Jurkat, Clone E6-1 (cell line): ENCODE data around the gene MNX1.

Source experiments
- DNase-seq: peaks from one replicate; pipeline ENCODE4 v3.0.0-alpha.2; 2011; ENCODE audit warnings: low read depth, low spot score
- H3K4me3 ChIP-seq: 2 replicates; pipeline ENCODE4 v1.5.1; 2011; ENCODE audit warnings: mild to moderate bottlenecking, low read length, control low read depth, moderate library complexity

MNX1 gene

DNA sequence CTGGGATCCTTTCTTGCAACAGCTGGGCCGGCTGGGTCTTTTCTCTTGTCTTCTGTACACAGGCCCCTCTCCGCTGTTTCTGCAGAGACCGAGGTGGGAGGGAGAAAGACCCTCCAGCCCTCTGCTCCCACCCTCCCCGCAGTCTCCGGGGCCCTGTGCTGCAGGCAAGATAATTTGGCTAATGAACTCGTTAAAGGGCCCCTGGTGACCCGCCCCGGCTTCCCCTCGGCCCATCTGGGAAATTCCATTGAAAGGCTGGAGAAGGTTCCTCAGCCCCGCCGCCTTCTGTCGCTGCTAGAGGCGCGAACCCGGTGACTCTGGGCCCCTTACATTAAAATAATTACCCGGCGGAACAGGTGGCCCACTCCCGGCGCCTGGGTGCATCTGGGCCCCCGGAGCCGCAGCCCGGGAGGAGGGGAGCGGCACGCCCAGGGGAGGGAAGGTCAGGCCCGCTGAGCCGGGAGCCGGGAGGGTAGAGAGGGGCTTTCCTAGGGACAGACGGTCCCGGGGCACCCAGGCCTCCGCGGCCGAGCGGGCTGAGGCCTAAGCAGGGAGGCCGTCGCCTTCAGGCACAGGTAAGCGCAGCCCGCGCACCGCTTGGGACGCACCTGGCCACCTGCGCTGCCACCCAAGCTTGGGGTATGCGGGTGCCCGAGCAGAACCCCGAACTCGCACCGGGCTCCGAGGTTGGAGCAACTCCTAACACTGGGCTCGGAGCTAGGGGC is 7.3 kb upstream of the MNX1 start:
- no peak for DNase-seq
- no peak overlapping the region for H3K4me3 ChIP-seq

GRCh38 chr7:157017149-157017548 is 6.7 kb upstream of the MNX1 start:
- DNase-seq, result no peak
- no peak overlapping the region for H3K4me3 ChIP-seq

DNA sequence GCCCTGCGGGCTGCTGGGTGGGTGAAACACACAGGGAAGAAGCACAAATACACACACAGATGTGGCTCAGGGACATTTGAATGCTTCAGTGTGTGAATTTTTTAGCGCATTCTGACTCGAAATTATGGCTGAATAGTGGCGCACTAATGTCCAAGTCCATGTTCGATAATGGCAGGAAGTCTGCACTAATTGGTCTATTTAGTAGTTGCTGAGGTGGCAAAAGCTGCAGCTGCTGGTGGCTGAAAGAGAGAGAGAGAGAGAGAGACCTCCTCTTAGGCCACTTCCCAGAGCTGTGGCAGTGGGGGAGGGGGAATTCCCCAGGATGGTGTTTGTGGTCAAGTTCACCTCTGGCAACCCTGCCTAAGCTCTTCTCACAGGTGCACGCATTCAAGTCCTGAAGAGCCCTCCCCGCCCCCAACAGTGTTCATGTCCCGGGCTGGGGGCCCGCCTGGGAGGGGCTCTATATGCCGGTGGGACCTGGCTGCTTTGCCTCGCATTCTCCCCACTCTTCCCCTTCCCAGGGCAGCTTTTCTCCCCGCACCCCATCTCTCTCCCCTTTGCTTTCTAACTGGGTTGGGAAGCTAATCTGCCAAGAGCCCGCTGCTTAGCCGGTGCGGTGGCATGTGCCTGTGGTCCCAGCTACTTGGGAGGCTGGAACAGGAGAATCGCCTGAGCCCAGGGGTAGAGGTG is 6.0 kb upstream of the MNX1 start:
- no peak for DNase-seq
- H3K4me3 ChIP-seq, result no peak overlapping the region

DNA sequence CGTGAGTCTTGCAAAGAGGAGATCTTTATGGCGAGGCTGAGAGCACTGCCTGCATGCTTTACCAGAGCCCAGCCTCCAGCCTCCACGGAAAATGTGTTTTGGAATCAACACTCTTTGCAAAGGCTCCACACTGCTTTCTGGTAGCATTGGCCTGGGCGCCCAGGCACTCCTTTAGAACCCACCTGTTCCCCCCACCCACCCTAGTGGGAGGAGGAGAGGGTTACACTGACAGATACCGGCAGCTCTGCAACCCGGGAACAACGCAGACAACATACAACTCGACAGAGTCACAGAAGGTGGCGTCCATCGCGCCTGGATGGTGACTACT is 5.5 kb upstream of the MNX1 start:
- no peak for DNase-seq
- H3K4me3 ChIP-seq, result no peak overlapping the region

DNA sequence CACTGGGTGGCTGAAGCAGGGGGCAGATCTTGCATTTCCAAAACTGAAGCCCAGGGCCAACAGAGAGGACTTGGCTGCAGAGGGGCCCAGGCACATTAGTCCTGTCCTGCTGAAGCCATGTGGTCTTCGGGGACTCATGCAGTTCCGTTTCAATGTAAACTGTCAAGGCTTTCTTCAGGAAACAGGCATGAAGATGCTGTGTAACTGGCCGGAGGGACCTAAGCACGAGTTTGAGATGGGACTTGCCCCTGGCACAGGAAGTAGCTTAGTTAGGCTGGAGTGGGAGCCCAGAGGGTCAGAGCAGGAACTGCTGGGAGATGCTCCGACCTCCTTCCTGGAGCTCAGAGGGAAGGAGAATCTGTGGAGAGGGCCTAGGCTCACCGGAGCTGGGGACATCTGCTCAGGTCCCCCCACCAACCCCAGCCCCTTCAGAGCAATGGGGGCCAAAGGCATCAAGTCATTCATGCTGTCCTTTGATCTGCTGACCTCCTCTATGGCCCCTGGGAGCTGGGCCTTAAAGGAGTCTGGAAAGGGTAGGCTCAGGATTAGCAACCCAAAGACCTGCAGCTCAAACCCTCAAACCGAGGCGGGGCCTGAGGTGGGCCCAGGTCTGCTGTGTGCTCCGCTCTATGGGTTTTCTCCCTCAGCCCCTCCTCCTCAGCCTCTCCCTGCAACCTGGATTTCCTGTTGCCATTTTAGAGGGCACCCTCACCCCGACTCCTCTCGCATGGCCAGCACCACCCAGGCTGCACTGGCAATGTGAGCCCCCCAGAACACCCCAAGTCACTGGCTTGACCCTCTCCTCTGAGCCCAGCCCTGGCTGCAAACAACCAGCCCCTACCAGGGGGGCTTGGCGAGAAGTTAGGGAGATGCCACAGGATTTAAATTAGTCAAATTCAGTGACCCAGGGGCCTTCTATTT is 4.4 kb upstream of the MNX1 start:
- H3K4me3 ChIP-seq, result no peak overlapping the region
- no peak for DNase-seq

GRCh38 chr7:157013602-157014549 is 3.4 kb upstream of the MNX1 start:
- DNase-seq, result no peak
- no peak overlapping the region for H3K4me3 ChIP-seq

DNA sequence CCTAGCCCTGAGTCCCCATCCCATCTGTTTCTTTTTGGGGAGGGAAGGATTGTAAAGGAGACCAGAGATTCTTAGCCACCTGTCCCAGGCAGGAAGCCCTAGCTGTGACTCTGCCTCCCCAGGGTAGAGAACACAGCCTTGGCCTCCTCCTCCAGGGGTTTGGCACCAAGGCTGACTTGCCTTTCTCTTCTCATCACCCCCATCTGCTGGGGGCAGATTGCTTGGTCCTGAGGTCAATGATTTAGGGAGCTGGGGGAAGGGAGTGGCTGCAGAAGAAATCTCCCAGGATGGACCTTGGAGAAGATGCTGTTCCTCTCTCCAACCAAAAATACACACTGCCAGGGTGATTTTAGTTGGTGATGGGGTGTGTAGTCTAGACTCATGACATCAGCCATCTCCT is 2.6 kb upstream of the MNX1 start:
- no peak for DNase-seq
- H3K4me3 ChIP-seq, result no peak overlapping the region

- no peak for DNase-seq
These were observed 1.7 kb upstream of the MNX1 start for GRCh38 chr7:157012113-157012547.

GRCh38 chr7:157011333-157012112 is 1.1 kb upstream of the MNX1 start:
- DNase-seq, result peak; percentile 43
- H3K4me3 ChIP-seq, result peak overlapping the region; percentile 79

More at GRCh38 chr7:157012113-157012547, 1.7 kb upstream of the MNX1 start:
- peak overlapping the region; percentile 79 for H3K4me3 ChIP-seq

DNA sequence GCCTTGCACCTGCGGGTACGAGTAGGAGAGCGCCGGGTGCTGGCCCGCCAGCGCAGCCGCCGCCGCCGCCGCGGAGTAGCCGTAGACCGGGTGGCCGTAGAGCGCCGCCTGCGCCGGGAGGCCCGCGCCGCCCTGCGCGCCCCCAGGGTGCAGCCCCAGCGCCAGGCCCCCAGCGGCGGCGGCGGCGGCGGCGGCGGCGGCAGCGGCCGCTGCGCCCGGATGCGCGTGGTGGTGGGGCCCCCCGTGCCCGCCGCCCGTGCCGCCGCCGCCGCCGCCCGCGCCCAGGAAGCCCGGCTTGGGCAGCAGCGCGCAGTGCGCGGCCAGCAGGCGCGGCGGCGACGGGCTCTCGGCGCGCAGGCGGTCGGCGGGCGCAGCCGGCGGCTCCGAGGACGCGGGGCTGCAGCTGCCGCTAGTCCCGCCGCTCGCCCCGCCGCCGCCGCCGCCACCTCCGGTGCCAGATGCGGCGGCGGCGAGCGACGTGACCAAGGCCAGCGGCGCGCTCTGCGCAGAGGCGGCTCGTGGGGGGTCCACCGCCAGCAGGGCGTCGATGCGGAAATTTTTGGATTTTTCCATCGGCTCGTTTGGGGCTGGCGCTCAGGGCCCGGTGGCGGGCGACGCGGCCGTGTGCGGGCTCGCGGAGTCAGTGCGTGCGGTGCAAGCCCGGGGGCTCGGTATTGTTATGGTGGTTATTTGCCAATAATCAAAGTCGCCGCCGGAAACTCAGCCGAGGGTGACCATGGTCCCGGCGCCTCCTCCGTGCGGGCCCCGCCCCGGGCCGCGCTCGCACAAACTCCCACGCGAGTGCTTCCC is 480 bp downstream of the MNX1 start:
- no peak for DNase-seq
- H3K4me3 ChIP-seq, result peak overlapping the region; percentile 66

GRCh38 chr7:157009170-157009777 is 1.2 kb downstream of the MNX1 start:
- DNase-seq, result no peak

GRCh38 chr7:157008206-157009169 is 2.0 kb downstream of the MNX1 start:
- no peak overlapping the region for H3K4me3 ChIP-seq

More at GRCh38 chr7:157009170-157009777, 1.2 kb downstream of the MNX1 start:
- H3K4me3 ChIP-seq, result peak overlapping the region; percentile 47

DNA sequence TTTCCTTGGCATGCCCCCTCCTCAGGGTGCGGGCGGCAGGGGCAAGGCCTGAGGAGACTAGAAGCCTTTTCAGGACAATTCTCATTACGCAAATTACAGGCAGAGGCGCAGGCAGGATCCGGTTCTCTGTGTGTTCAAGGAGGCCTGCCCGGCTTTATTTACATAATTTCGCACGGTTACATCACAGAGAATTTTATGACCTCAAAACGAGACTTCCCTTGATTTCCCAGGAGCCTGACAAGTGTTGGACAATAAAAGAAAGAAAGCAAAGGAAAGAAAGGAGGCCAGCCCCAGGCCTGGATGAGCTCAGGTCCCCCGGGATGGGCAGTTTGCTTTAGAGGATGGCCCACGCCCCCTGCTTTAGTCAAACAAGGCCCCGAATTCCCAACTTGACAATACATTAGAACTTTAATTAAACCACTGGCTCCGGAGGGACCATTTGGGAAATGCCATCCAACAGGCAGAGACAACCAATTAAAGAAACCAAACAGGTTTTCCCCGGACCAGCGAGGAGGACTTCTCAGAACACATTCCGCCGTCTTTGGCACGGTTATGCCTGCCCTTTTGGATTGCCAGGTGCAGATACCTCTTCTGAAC is 2.9 kb downstream of the MNX1 start:
- no peak overlapping the region for H3K4me3 ChIP-seq
- no peak for DNase-seq

More at GRCh38 chr7:157008206-157009169, 2.0 kb downstream of the MNX1 start:
- DNase-seq, result no peak

GRCh38 chr7:157006829-157007469 is 3.5 kb downstream of the MNX1 start:
- no peak overlapping the region for H3K4me3 ChIP-seq
- DNase-seq, result no peak

- H3K4me3 ChIP-seq, result no peak overlapping the region
- no peak for DNase-seq
These were observed 4.2 kb downstream of the MNX1 start for GRCh38 chr7:157006205-157006747.
